ENCODE measurements around the gene LRRC7.

LRRC7 gene

DNA sequence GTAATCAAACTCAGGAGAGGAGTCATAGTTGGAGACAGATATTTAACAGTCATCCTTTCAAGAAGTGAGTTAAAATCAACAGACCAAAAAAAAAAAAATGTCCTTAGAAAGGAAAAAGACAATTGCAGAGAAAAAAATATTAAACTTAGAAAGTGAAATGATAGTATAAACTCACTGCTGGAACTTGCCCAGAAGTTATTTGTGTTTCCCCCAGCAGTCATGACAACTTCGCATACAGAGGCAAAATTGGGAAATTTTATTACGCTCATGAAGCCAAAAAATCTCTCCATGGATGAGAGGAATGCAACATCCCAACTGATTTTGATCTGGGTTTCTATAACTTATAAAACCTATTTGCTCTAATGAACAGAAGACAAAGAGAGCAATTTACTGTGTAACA, 198.2 kb downstream of the LRRC7 start:
- no peak for DNase-seq (ENCODE audit: low read depth in 1 of 2, low spot score in 1 of 2)

- no peak for DNase-seq (ENCODE audit: low read depth in 1 of 2, low spot score in 1 of 2)
Observed at GRCh38 chr1:69766431-69767180, 198.9 kb downstream of the LRRC7 start.

GRCh38 chr1:69776555-69776954, 208.8 kb downstream of the LRRC7 start:
- DNase-seq (ENCODE audit: low read depth in 1 of 2, low spot score in 1 of 2): no peak

- no peak for DNase-seq (ENCODE audit: low read depth in 1 of 2, low spot score in 1 of 2)
Observed at GRCh38 chr1:69777423-69777822, 209.7 kb downstream of the LRRC7 start.

DNA sequence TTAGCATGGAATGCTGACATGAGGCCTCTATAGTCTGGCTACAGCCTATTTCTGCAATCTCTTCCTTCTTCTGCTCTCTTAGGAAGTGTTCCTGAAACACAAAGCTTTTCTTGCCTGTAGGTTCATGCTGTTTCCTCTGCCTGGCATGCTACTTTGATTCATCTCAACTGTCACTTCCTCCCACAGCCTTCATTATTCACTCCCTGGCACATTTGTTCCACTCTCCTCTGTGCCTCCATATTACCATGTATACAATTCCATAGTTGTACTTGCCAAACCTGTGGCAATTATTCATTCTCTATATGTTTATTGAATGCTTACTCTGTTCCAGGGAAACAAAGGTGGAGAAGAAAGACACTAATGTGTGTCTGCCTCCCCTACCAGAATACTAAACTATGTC, 210.2 kb downstream of the LRRC7 start:
- no peak for DNase-seq (ENCODE audit: low read depth in 1 of 2, low spot score in 1 of 2)

DNA sequence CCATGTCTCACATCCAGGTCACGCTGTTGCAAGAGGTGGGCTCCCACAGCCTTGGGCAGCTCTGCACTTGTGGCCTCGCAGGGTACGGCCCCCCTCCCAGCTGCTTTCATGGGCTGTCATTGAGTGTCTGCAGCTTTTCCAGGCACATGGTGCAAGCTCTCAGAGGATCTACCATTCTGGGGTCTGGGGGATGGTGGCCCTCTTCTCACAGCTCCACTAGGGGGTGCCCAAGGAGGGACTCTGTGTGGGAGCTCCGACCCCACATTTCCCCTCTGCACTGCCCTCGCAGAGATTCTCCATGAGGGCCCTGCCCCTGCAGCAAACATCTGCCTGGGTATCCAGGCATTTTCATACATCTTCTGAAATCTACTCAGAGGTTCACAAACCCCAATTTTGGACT, 219.4 kb downstream of the LRRC7 start:
- DNase-seq (ENCODE audit: low read depth in 1 of 2, low spot score in 1 of 2): no peak

DNA sequence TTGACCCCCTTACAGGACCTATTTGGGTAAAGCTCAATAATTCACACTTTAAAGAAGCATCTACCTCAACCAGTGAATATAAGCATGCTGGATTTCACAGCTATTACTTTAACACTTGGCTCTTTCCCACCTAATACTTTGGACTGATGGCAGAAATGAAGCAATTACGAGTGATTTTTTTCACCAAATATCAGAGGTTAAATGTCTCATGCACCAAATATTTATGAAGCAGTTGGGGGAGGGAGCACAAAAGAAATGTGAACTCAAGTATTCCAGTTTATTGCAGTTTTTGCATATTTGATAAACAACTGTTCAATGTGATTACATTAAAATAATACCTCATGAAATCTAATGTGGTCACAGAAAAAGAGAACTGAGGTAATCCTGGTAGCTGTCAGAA, 223.6 kb downstream of the LRRC7 start:
- no peak for DNase-seq (ENCODE audit: low read depth in 1 of 2, low spot score in 1 of 2)

DNA sequence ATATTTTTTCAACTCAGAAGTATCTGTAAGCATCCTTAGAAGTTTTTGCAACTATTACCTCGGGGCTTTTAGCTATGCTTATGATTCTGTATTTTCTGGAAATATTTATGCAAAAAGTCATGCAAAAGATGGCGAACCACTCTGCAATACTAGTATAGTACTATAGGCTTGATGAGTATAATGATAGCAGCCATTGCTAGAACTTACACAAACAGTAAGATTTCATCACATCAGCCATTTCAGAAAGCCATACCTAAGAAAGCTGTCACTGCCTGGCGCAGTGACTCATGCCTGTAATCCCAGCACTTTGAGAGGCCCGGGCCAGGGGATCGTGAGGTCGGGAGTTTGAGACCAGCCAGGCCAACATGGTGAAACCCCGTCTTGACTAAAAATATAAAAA, 227.1 kb downstream of the LRRC7 start:
- no peak for DNase-seq (ENCODE audit: low read depth in 1 of 2, low spot score in 1 of 2)

DNA sequence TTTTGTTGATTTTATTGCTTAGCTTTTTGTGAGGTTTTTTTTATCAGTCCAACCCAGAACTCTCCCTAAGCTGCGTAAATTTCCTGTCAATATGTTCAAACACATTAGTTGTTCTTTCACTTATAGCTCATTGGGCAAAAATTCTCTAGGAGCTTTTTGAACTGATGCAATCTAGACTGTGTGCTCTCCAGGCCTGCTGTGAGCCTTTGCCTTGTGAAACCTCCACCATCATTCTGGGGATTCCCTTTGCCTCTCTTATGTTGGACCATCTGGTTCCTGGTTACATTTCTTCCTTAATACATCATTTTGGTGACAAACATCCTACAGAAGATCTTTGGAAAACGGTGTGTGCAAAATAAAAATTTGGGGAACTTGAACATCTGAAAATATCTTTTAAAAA, 247.2 kb downstream of the LRRC7 start:
- no peak for DNase-seq (ENCODE audit: low read depth in 1 of 2, low spot score in 1 of 2)

DNA sequence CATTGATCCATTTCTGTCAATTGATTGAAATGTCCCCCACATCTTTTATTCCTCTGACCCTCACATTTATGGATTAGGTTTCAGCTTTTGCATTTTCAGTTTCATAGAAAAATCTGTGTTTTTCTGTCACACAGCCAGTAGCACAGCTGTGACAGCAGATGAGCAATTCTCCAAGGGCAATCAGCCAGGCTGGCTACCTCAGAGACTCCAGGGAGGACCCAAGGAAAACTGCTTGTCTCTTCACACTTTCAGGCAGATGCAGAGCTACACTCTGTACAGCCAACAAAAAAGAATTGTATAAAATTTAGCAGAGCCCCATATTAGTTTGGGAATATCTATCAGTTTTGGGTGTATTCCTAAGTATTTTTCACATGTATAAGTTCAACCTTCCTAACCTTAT, 257.2 kb downstream of the LRRC7 start:
- no peak for DNase-seq (ENCODE audit: low read depth in 1 of 2, low spot score in 1 of 2)

DNA sequence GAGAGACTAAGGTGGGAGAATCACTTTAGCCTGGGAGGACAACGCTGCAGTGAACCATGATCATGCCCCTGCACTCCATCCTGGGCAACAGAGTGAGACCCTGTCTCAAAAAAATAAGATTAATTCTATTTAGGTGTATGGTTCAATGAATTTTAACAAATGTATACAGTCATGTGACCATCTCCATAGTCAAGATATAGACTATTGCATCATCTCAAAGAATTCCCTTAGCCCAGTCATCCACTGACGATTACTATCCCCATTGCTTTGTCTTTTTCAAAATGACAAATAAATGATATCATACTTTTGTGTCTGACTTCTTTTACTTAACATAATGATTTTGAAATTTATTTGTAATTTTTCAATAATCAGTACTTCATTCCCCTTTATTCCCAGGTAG, 260.0 kb downstream of the LRRC7 start:
- DNase-seq (ENCODE audit: low read depth in 1 of 2, low spot score in 1 of 2): no peak

GRCh38 chr1:69833536-69833935, 265.8 kb downstream of the LRRC7 start:
- DNase-seq (ENCODE audit: low read depth in 1 of 2, low spot score in 1 of 2): no peak

GRCh38 chr1:69834336-69834735, 266.6 kb downstream of the LRRC7 start:
- no peak for DNase-seq (ENCODE audit: low read depth in 1 of 2, low spot score in 1 of 2)

- no peak for DNase-seq (ENCODE audit: low read depth in 1 of 2, low spot score in 1 of 2)
Observed at GRCh38 chr1:69835955-69836354, 268.2 kb downstream of the LRRC7 start.

GRCh38 chr1:69836971-69837636, 269.4 kb downstream of the LRRC7 start:
- no peak for DNase-seq (ENCODE audit: low read depth in 1 of 2, low spot score in 1 of 2)

DNA sequence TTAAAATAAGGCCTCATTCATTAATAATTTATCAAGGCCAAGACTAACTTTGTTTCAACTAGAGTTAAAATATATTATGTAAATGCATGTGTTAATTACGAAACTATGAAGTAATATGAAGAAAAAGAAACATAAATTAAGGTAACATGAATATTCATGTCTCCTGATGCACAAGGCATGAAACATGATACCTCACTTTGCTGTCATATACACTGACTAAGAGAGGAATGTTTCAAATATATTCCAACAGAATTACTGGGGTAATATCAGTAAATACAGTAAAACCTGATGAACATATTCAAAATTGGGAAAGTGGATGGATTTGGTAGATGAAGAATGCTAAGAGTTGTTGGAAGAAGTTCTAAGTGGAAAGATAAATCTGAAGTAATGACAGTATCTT, 274.6 kb downstream of the LRRC7 start:
- DNase-seq (ENCODE audit: low read depth in 1 of 2, low spot score in 1 of 2): no peak

GRCh38 chr1:69845655-69846054, 277.9 kb downstream of the LRRC7 start:
- no peak for DNase-seq (ENCODE audit: low read depth in 1 of 2, low spot score in 1 of 2)

- DNase-seq (ENCODE audit: low read depth in 1 of 2, low spot score in 1 of 2): no peak
Observed at GRCh38 chr1:69846267-69846666, 278.5 kb downstream of the LRRC7 start.

DNA sequence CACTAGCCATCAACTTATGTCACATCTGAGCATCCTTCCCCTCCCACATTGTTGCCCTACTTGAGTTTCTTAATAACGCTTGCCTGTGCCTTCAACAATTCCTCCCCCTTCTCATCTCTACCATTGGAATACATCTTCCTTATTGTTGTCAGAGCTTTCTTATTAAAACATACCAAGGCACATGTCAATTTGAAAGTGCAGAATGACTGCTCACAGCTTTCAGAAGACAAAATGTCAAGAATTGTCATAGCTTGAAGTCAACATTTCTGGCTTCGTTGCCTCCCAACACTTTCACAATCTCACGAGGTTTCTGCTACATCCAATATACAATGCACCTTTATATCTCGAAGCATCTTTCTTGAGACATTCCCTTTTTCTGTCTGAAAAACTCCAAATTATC, 279.9 kb downstream of the LRRC7 start:
- no peak for DNase-seq (ENCODE audit: low read depth in 1 of 2, low spot score in 1 of 2)

- DNase-seq (ENCODE audit: low read depth in 1 of 2, low spot score in 1 of 2): no peak
Observed at GRCh38 chr1:69852151-69852550, 284.4 kb downstream of the LRRC7 start.

DNA sequence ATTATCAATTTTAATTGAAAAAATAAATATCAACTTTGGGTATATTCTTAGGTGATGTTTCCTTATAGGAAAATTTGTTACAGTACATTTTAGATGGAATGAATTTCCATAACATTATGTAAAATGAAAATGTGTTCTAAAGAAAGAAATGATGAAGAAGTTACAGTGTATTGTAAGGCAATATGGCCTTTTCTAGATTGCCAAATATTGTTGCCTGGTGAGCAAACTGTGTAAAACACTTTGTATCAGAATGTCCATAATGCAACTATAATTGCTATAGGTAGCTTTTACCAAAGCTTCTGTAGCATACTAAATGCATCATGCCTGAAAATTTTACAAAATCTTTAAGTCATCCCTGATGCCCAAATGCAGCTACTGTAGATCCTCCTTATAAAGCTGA, 285.0 kb downstream of the LRRC7 start:
- no peak for DNase-seq (ENCODE audit: low read depth in 1 of 2, low spot score in 1 of 2)

- no peak for DNase-seq (ENCODE audit: low read depth in 1 of 2, low spot score in 1 of 2)
Observed at GRCh38 chr1:69858534-69858933, 290.8 kb downstream of the LRRC7 start.

DNA sequence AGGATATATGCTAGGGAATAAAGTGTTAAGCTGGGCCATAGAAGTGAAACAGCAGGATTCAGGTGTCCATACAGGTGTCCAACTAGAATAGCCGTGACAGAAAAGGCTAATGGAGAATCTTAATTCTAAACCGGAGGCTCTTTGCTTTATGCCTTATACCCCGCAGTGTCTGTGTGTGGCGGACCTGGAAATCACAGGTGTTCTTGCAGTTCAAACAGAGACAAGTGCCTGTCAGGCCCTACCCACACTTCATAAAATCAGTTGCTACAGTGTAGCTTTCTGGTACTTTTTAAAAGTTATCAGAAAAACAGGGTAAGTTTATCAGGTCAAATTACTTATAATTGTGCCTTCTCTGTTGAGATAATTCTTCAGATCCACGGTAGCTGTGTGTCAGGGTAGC, 293.9 kb downstream of the LRRC7 start:
- DNase-seq (ENCODE audit: low read depth in 1 of 2, low spot score in 1 of 2): no peak

All from activated CD4-positive, alpha-beta T cell treated with anti-CD3 and anti-CD28 coated beads, Interleukin-2, amount 50 U/mL, for 24 hours (primary cell).